WTC11 (cell line): ENCODE measurements around the gene UBASH3A. TPM values are rescaled to one million over a fixed set of nuclear protein-coding genes. Genes with fewer than 3 reads are reported as not detected.

Source experiments
- ATAC-seq: fragments of 200-7000 bp; cut with Tn5 transposase; 2 replicates; pipeline ENCODE4 v1.10.0; 2021; ENCODE audit warnings: mild to moderate bottlenecking, moderate library complexity
- CTCF ChIA-PET: fragments of 300-600 bp; sonication (Branson Sonifier 250); formaldehyde crosslinking; loops from one replicate; lab custom pipeline; 2021; ENCODE audit warnings: antibody characterized with exemption; lab: Charles Lee
- POLR2A ChIA-PET: fragments of 350-600 bp; sonication (Branson Sonifier 250); formaldehyde crosslinking; loops from one replicate; lab custom pipeline; 2021; ENCODE audit warnings: antibody characterized with exemption; lab: Charles Lee
- DNase-seq: peaks from one replicate; pipeline ENCODE4 v3.0.0; 2021; ENCODE audit warnings: low spot score
- H3K27ac Mint-ChIP-seq: 2 replicates; pipeline ENCODE4 v1.8.0; 2021; ENCODE audit warnings: mixed read lengths
- H3K27me3 Mint-ChIP-seq: 2 replicates; pipeline ENCODE4 v1.8.0; 2021; ENCODE audit warnings: low read depth, mild to moderate bottlenecking, moderate library complexity, mixed read lengths
- H3K36me3 Mint-ChIP-seq: 2 replicates; pipeline ENCODE4 v1.8.0; 2021; ENCODE audit warnings: mixed read lengths
- H3K4me1 Mint-ChIP-seq: 2 replicates; pipeline ENCODE4 v1.8.0; 2022; ENCODE audit warnings: mixed read lengths
- H3K4me3 Mint-ChIP-seq: 2 replicates; pipeline ENCODE4 v1.8.0; 2021; ENCODE audit warnings: mild to moderate bottlenecking, moderate library complexity, mixed read lengths
- H3K9me3 Mint-ChIP-seq: 2 replicates; pipeline ENCODE4 v1.8.0; 2021; ENCODE audit warnings: mixed read lengths
- AFF4 ChIP-seq: sonication (generic); formaldehyde crosslinking; IDR thresholded peaks from 2 replicates; pipeline ENCODE4 v1.8.1; 2023; ENCODE audit warnings: mild to moderate bottlenecking, missing genetic modification reagents, borderline replicate concordance
- ESRRA ChIP-seq: sonication (generic); formaldehyde crosslinking; IDR thresholded peaks from 2 replicates; pipeline ENCODE4 v1.8.1; 2022; ENCODE audit warnings: mild to moderate bottlenecking, missing genetic modification reagents, borderline replicate concordance
- ETV6 ChIP-seq: sonication (generic); formaldehyde crosslinking; IDR thresholded peaks from 2 replicates; pipeline ENCODE4 v1.8.1; 2022; ENCODE audit warnings: mild to moderate bottlenecking, missing genetic modification reagents
- FOXP1 ChIP-seq: sonication (generic); formaldehyde crosslinking; IDR thresholded peaks from 2 replicates; pipeline ENCODE4 v1.8.0; 2022; ENCODE audit warnings: missing genetic modification reagents, mild to moderate bottlenecking, moderate library complexity, borderline replicate concordance
- HMGXB4 ChIP-seq: sonication (generic); formaldehyde crosslinking; IDR thresholded peaks from 2 replicates; pipeline ENCODE4 v1.8.1; 2023; ENCODE audit warnings: mild to moderate bottlenecking, moderate library complexity, missing genetic modification reagents
- IRF1 ChIP-seq: sonication (generic); formaldehyde crosslinking; IDR thresholded peaks from 2 replicates; pipeline ENCODE4 v1.8.0; 2023; ENCODE audit warnings: missing genetic modification reagents
- KAT7 ChIP-seq: sonication (generic); formaldehyde crosslinking; IDR thresholded peaks from 2 replicates; pipeline ENCODE4 v1.8.1; 2023; ENCODE audit warnings: missing genetic modification reagents, mild to moderate bottlenecking, borderline replicate concordance
- MLX ChIP-seq: sonication (generic); formaldehyde crosslinking; IDR thresholded peaks from 2 replicates; pipeline ENCODE4 v1.8.1; 2023; ENCODE audit warnings: mild to moderate bottlenecking, missing genetic modification reagents, moderate library complexity
- MXD4 ChIP-seq: fragments of 250-450 bp; sonication (Bioruptor Pico); IDR thresholded peaks from 2 replicates; pipeline ENCODE4 v1.8.0; 2021; ENCODE audit warnings: mild to moderate bottlenecking, moderate library complexity, borderline replicate concordance
- NFATC4 ChIP-seq: fragments of 250-450 bp; sonication (Bioruptor Pico); IDR thresholded peaks from 2 replicates; pipeline ENCODE4 v1.9.0; 2021; ENCODE audit warnings: mild to moderate bottlenecking
- NR2C2 ChIP-seq: sonication (generic); formaldehyde crosslinking; IDR thresholded peaks from 2 replicates; pipeline ENCODE4 v1.8.0; 2022; ENCODE audit warnings: mild to moderate bottlenecking, missing genetic modification reagents
- NR3C1 ChIP-seq: sonication (generic); formaldehyde crosslinking; conservative IDR thresholded peaks from 2 replicates; pipeline ENCODE4 v1.8.1; 2023; ENCODE audit warnings: low read depth, mild to moderate bottlenecking, missing genetic modification reagents
- OVOL2 ChIP-seq: fragments of 250-450 bp; sonication (Bioruptor Pico); IDR thresholded peaks from 2 replicates; pipeline ENCODE4 v1.9.0; 2021; ENCODE audit warnings: mild to moderate bottlenecking, borderline replicate concordance
- STAT6 ChIP-seq: sonication (generic); formaldehyde crosslinking; conservative IDR thresholded peaks from 2 replicates; pipeline ENCODE4 v1.8.1; 2023; ENCODE audit warnings: mild to moderate bottlenecking, low read depth, missing genetic modification reagents, moderate library complexity
- TEAD4 ChIP-seq: sonication (generic); formaldehyde crosslinking; IDR thresholded peaks from 2 replicates; pipeline ENCODE4 v1.8.0; 2022; ENCODE audit warnings: mild to moderate bottlenecking, missing genetic modification reagents
- ZNF121 ChIP-seq: sonication (generic); formaldehyde crosslinking; IDR thresholded peaks from 2 replicates; pipeline ENCODE4 v1.8.0; 2023; ENCODE audit warnings: missing genetic modification reagents
- ZNF396 ChIP-seq: fragments of 250-450 bp; sonication (Bioruptor Pico); IDR thresholded peaks from 2 replicates; pipeline ENCODE4 v1.8.0; 2021; ENCODE audit warnings: mild to moderate bottlenecking, moderate library complexity, borderline replicate concordance
- ZNF423 ChIP-seq: fragments of 250-450 bp; sonication (Bioruptor Pico); IDR thresholded peaks from 2 replicates; pipeline ENCODE4 v2.1.2; 2022; ENCODE audit warnings: mild to moderate bottlenecking, moderate library complexity
- total RNA-seq: library from RNA; stranded (reverse); gene quantifications from 3 replicates; pipeline ENCODE4 v1.2.3, GENCODE V29; 2021

Gene UBASH3A
- total RNA-seq, 1 experiment from 2014 or later = not detected

GRCh38 chr21:42407476-42407875 is 3.8 kb downstream of the UBASH3A start:
- no peaks in the 10 kb centered on the region for H3K36me3 Mint-ChIP-seq
- CTCF ChIA-PET = no interaction called here
- POLR2A ChIA-PET = no interaction called here
- no peak overlapping the region for H3K27ac Mint-ChIP-seq
- no peaks in the 10 kb centered on the region for H3K4me1 Mint-ChIP-seq
- DNase-seq = no peak
- no peaks in the 10 kb centered on the region for H3K27me3 Mint-ChIP-seq
- no peak for ATAC-seq
- H3K9me3 Mint-ChIP-seq = no peaks in the 10 kb centered on the region
- H3K4me3 Mint-ChIP-seq = no peak overlapping the region
- no peak for TF ChIP-seq ZNF423 (CRISPR knock-in tag)
- no peak for TF ChIP-seq NR2C2 (CRISPR knock-in tag)
- no peak for TF ChIP-seq ZNF396 (CRISPR knock-in tag)
- no peak for TF ChIP-seq NR3C1 (CRISPR knock-in tag)
- TF ChIP-seq IRF1 (CRISPR knock-in tag) = no peak
- TF ChIP-seq ESRRA (CRISPR knock-in tag) = no peak
- no peak for TF ChIP-seq TEAD4
- TF ChIP-seq ZNF121 (CRISPR knock-in tag) = no peak
- TF ChIP-seq STAT6 (CRISPR knock-in tag) = no peak
- no peak for TF ChIP-seq NFATC4
- TF ChIP-seq HMGXB4 (CRISPR knock-in tag) = no peak
- no peak for TF ChIP-seq ETV6 (CRISPR knock-in tag)
- TF ChIP-seq MXD4 (CRISPR knock-in tag) = no peak
- TF ChIP-seq MLX (CRISPR knock-in tag) = no peak
- TF ChIP-seq FOXP1 (CRISPR knock-in tag) = no peak
- TF ChIP-seq AFF4 (CRISPR knock-in tag) = no peak
- no peak for TF ChIP-seq KAT7
- TF ChIP-seq OVOL2 (CRISPR knock-in tag) = no peak
